ENCODE results near the gene ABRAXAS1.

The ABRAXAS1 gene

GRCh38 chr4:83454686-83455085, 30.2 kb downstream of the ABRAXAS1 start:
- DNase-seq (ENCODE audit: low read depth) = no peak

- DNase-seq (ENCODE audit: low read depth) = no peak
Observed at GRCh38 chr4:83449009-83449408, 35.9 kb downstream of the ABRAXAS1 start.

- DNase-seq (ENCODE audit: low read depth) = no peak
Observed at GRCh38 chr4:83440899-83441298, 44.0 kb downstream of the ABRAXAS1 start.

GRCh38 chr4:83440148-83440814, 44.6 kb downstream of the ABRAXAS1 start:
- DNase-seq (ENCODE audit: low read depth) = no peak

GRCh38 chr4:83438719-83439118, 46.2 kb downstream of the ABRAXAS1 start:
- no peak for DNase-seq (ENCODE audit: low read depth)

GRCh38 chr4:83436680-83437079, 48.2 kb downstream of the ABRAXAS1 start:
- no peak for DNase-seq (ENCODE audit: low read depth)

- no peak for DNase-seq (ENCODE audit: low read depth)
Observed at GRCh38 chr4:83431200-83431599, 53.7 kb downstream of the ABRAXAS1 start.

GRCh38 chr4:83418211-83418610, 66.7 kb downstream of the ABRAXAS1 start:
- DNase-seq (ENCODE audit: low read depth) = no peak

- no peak for DNase-seq (ENCODE audit: low read depth)
Observed at GRCh38 chr4:83417566-83417965, 67.3 kb downstream of the ABRAXAS1 start.

- no peak for DNase-seq (ENCODE audit: low read depth)
Observed at GRCh38 chr4:83413676-83414075, 71.2 kb downstream of the ABRAXAS1 start.
